Panc1 (cell line): ENCODE data around the gene KIAA1671. TPM values are rescaled to one million over a fixed set of nuclear protein-coding genes. Genes with fewer than 3 reads are reported as not detected.

Experiments
- ATAC-seq: fragments of 200-7000 bp; cut with Tn5 transposase; 2 replicates; pipeline ENCODE4 v1.9.1; 2020; ENCODE audit warnings: mild to moderate bottlenecking, moderate library complexity
- BruUV-seq: library from RNA; stranded (reverse); fragments of 400-500 nt; replicated peaks from 2 replicates; lab custom pipeline; 2021; lab: Mats Ljungman, UMichigan
- CTCF ChIA-PET: fragments of 300-600 bp; sonication (Branson Sonifier 250); formaldehyde crosslinking; loops from one replicate; lab custom pipeline; 2022; ENCODE audit warnings: antibody characterized with exemption; lab: Charles Lee
- POLR2A ChIA-PET: fragments of 300-600 bp; sonication (Branson Sonifier 250); formaldehyde crosslinking; loops from one replicate; lab custom pipeline; 2022; ENCODE audit warnings: antibody characterized with exemption; lab: Charles Lee
- DNase-seq: peaks from one replicate; pipeline ENCODE4 v3.0.0-alpha.2; 2010; ENCODE audit warnings: low read depth, low spot score
- H3K27ac ChIP-seq: 2 replicates; pipeline ENCODE4 v1.5.1; 2011; ENCODE audit warnings: mild to moderate bottlenecking, low read length, inconsistent platforms
- H3K27me3 ChIP-seq: fragments of 200-500 bp; sonication (Bioruptor generic); 2 replicates; pipeline ENCODE4 v1.6.0; 2014; ENCODE audit warnings: low read length, inconsistent platforms; ENCODE audit not compliant: control insufficient read depth, insufficient read depth
- H3K36me3 ChIP-seq: fragments of 200-500 bp; sonication (Bioruptor generic); 2 replicates; pipeline ENCODE4 v1.5.1; 2014; ENCODE audit warnings: inconsistent platforms, mild to moderate bottlenecking, low read length, moderate library complexity; ENCODE audit not compliant: control insufficient read depth, insufficient read depth
- H3K4me1 ChIP-seq: 2 replicates; pipeline ENCODE4 v1.5.1; 2011; ENCODE audit warnings: inconsistent platforms, mild to moderate bottlenecking, low read length, moderate library complexity; ENCODE audit not compliant: control insufficient read depth, insufficient read depth
- H3K4me3 ChIP-seq, 2 experiments: 2 replicates each; pipeline ENCODE4 v1.5.1; 2011 to 2012; ENCODE audit warnings: low read depth in 2 of 2, low read length in 2 of 2, mild to moderate bottlenecking in 2 of 2, inconsistent platforms in 1 of 2, moderate library complexity in 1 of 2
- H3K9me3 ChIP-seq: fragments of 200-500 bp; sonication (Bioruptor generic); 2 replicates; pipeline ENCODE4 v1.5.1; 2014; ENCODE audit warnings: low read depth, mild to moderate bottlenecking, inconsistent platforms, low read length, moderate library complexity; ENCODE audit not compliant: control insufficient read depth, insufficient read depth
- CTCF ChIP-seq: fragments of 450-650 bp; IDR thresholded peaks from 2 replicates; pipeline ENCODE4 v1.5.1; 2017; ENCODE audit warnings: mild to moderate bottlenecking
- POLR2AphosphoS5 ChIP-seq: IDR thresholded peaks from 2 replicates; pipeline ENCODE4 v1.6.1; 2012; ENCODE audit warnings: mild to moderate bottlenecking, low read depth, low read length, moderate library complexity
- REST ChIP-seq, 2 experiments: IDR thresholded peaks; 2 replicates each; pipeline ENCODE4 v1.6.1; 2011 to 2012; ENCODE audit warnings: low read depth in 2 of 2, control low read depth in 1 of 2, low read length in 1 of 2, mild to moderate bottlenecking in 1 of 2, moderate library complexity in 1 of 2; ENCODE audit not compliant: insufficient read depth in 1 of 2
- SIN3A ChIP-seq: IDR thresholded peaks from 2 replicates; pipeline ENCODE4 v1.6.1; 2012; ENCODE audit warnings: low read depth, mild to moderate bottlenecking, low read length, moderate library complexity, borderline replicate concordance; ENCODE audit not compliant: insufficient read depth
- TCF7L2 ChIP-seq: IDR thresholded peaks from 2 replicates; pipeline ENCODE4 v1.6.1; 2011; ENCODE audit warnings: mild to moderate bottlenecking, low read depth, low read length, inconsistent platforms
- in situ Hi-C: cut with HindIII; loops from 2 replicates; pipeline ENCODE4 v1.10.0; 2016; ENCODE audit warnings: low sequenced_read_pairs, low pct_unique_long_range_greater_than_20kb
- intact Hi-C: fragments of 100-400 bp; cut with micrococcal nuclease; formaldehyde crosslinking; loops from one replicate; pipeline ENCODE4 v1.10.0; 2022; ENCODE audit not compliant: unreplicated experiment
- total RNA-seq: library from RNA; stranded (reverse); gene quantifications from one replicate; pipeline ENCODE4 v1.2.1, GENCODE V29; 2021; ENCODE audit not compliant: unreplicated experiment

KIAA1671 gene
- total RNA-seq, 1 experiment from 2014 or later: 48.1 TPM

- no TSS peak for BruUV-seq
- Histone ChIP-seq H3K4me3 (no peak overlapping the region), H3K36me3 (no peaks in the 10 kb centered on the region), H3K9me3 (no peaks in the 10 kb centered on the region), H3K4me1 (no peaks in the 10 kb centered on the region), H3K27me3 (no peaks in the 10 kb centered on the region), H3K27ac (no peak overlapping the region)
- TF ChIP-seq CTCF (no peak), SIN3A (no peak), POLR2AphosphoS5 (no peak), TCF7L2 (no peak), REST (IDR thresholded peaks at IDR 0.05; ENCODE audit: insufficient read depth in 1 of 2, low read depth in 2 of 2, low read length in 1 of 2) (no peak)
- ATAC-seq: no peak
- ChIA-PET POLR2A (no interaction called here), CTCF (no interaction called here)
- in situ Hi-C loops: no loop called here
- intact Hi-C loops: no loop called here
- DNase-seq: no peak
These were observed 185.3 kb downstream of the KIAA1671 start for GRCh38 chr22:25137577-25138525.

DNA sequence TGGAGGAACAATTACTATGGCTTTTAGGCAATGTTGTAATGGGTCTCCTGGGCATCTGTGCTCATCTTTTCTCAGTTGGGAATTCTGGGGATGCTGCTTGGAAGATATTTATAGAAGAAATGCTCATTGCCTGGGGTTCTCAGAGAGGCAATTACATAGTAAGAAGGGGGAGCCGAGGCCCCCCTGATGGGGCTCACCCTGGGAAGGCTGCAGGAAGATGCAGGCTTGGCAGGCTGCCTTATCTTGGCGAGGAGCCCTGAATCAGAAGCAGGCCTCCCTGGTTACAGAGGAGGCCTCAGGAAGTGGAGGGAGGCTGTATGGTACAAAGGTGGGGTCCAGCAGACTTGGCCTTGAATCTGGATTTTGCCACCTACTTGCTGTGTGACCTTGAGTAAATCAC lies 186.5 kb downstream of the KIAA1671 start:
- in situ Hi-C loops: no loop called here
- Histone ChIP-seq H3K27me3 (no peaks in the 10 kb centered on the region), H3K36me3 (no peaks in the 10 kb centered on the region), H3K9me3 (no peaks in the 10 kb centered on the region), H3K4me1 (no peaks in the 10 kb centered on the region), H3K27ac (no peak overlapping the region), H3K4me3 (no peak overlapping the region)
- no TSS peak for BruUV-seq
- intact Hi-C loops: no loop called here
- ATAC-seq (no peak), DNase-seq (no peak)
- TF ChIP-seq REST (IDR thresholded peaks at IDR 0.05; ENCODE audit: insufficient read depth in 1 of 2, low read depth in 2 of 2, low read length in 1 of 2) (no peak), CTCF (no peak), POLR2AphosphoS5 (no peak), TCF7L2 (no peak), SIN3A (no peak)
- POLR2A ChIA-PET: no interaction called here
- CTCF ChIA-PET: no interaction called here
